B cell (primary cell): ENCODE data around the gene LRP5. TPM values are rescaled to one million over a fixed set of nuclear protein-coding genes. Genes with fewer than 3 reads are reported as not detected.

Experiments used
- ATAC-seq: fragments of 200-7000 bp; cut with Tn5 transposase; one replicate; pipeline ENCODE4 v1.10.0; 2021; ENCODE audit warnings: low read depth, mild to moderate bottlenecking, moderate number of reproducible peaks, moderate library complexity
- CTCF ChIA-PET: fragments of 350-600 bp; sonication (Branson Sonifier 250); formaldehyde crosslinking; loops from one replicate; lab custom pipeline; 2021; ENCODE audit warnings: antibody characterized with exemption, inconsistent platforms; lab: Charles Lee
- POLR2A ChIA-PET: fragments of 350-600 bp; sonication (Branson Sonifier 250); formaldehyde crosslinking; loops from one replicate; lab custom pipeline; 2021; ENCODE audit warnings: antibody characterized with exemption; lab: Charles Lee
- DNase-seq: peaks from one replicate; pipeline ENCODE4 v3.0.0; 2013
- H2AFZ ChIP-seq: 2 replicates; pipeline ENCODE4 v1.6.1; 2012; ENCODE audit warnings: mild to moderate bottlenecking, low read depth, low read length; ENCODE audit not compliant: insufficient read depth, poor library complexity, severe bottlenecking
- H3K27ac ChIP-seq, 2 donors: 1 replicate in 1 of 2; 2 replicates in 1 of 2; pipeline ENCODE4 v1.5.1; 2012 to 2013; ENCODE audit warnings: low read length in 2 of 2, mild to moderate bottlenecking in 2 of 2, moderate library complexity in 1 of 2
- H3K27me3 ChIP-seq, 4 experiments: fragments of 200-600 bp in 1 of 4; sonication (generic) in 1 of 4; replicated peaks in 1 of 4; 1 replicate in 2 of 4; 2 replicates in 2 of 4; pipeline versions ENCODE4 v1.6.1 to v1.7.0; 2013 to 2016; ENCODE audit warnings: low read length in 3 of 4, mild to moderate bottlenecking in 2 of 4, mixed read lengths in 1 of 4, moderate library complexity in 1 of 4; ENCODE audit not compliant: insufficient read depth in 4 of 4, control insufficient read depth in 3 of 4; ENCODE audit errors: control extremely low read depth in 1 of 4
- H3K36me3 ChIP-seq, 2 experiments: replicated peaks in 1 of 2; 1 replicate in 1 of 2; 2 replicates in 1 of 2; pipeline versions ENCODE4 v1.6.1 to v1.7.1; 2013; ENCODE audit warnings: low read length in 1 of 2; ENCODE audit not compliant: insufficient read depth in 2 of 2, control insufficient read depth in 1 of 2; ENCODE audit errors: control extremely low read depth in 1 of 2, extremely low read depth in 1 of 2
- H3K4me1 ChIP-seq, 2 donors: fragments of 200-600 bp in 1 of 2; sonication (generic) in 1 of 2; 1 replicate in 1 of 2; 2 replicates in 1 of 2; pipeline versions ENCODE4 v1.5.1 to v1.6.1; 2013 to 2017; ENCODE audit warnings: low read length in 2 of 2; ENCODE audit not compliant: control insufficient read depth in 2 of 2, insufficient read depth in 2 of 2
- H3K4me2 ChIP-seq: replicated peaks from 2 replicates; pipeline ENCODE3; 2012; ENCODE audit warnings: mild to moderate bottlenecking, low read depth, low read length; ENCODE audit not compliant: poor library complexity, severe bottlenecking
- H3K4me3 ChIP-seq, 5 experiments: fragments of 200-600 bp in 1 of 5; sonication (generic) in 1 of 5; 1 replicate in 3 of 5; 2 replicates in 2 of 5; pipeline versions ENCODE4 v1.5.1 to v1.7.0; 2011 to 2016; ENCODE audit warnings: low read length in 4 of 5, mild to moderate bottlenecking in 4 of 5, low read depth in 2 of 5, control low read depth in 1 of 5, moderate library complexity in 1 of 5; ENCODE audit not compliant: insufficient read depth in 1 of 5; ENCODE audit errors: control extremely low read depth in 1 of 5, extremely low read depth in 1 of 5
- H3K79me2 ChIP-seq: fragments of 200-600 bp; sonication (generic); one replicate; pipeline ENCODE4 v1.6.0; 2016; ENCODE audit warnings: low read length; ENCODE audit not compliant: control insufficient read depth, insufficient read depth
- H3K9ac ChIP-seq: fragments of 200-600 bp; sonication (generic); 2 replicates; pipeline ENCODE4 v1.6.1; 2017; ENCODE audit warnings: mild to moderate bottlenecking, low read length, moderate library complexity
- H3K9me3 ChIP-seq, 3 donors: one replicate each; pipeline versions ENCODE4 v1.6.1 to v1.7.1; 2013; ENCODE audit warnings: low read length in 2 of 3; ENCODE audit not compliant: control insufficient read depth in 2 of 3, insufficient read depth in 1 of 3; ENCODE audit errors: control extremely low read depth in 1 of 3
- H4K20me1 ChIP-seq: 2 replicates; pipeline ENCODE4 v1.6.0; 2012; ENCODE audit warnings: mild to moderate bottlenecking, low read length; ENCODE audit not compliant: insufficient read depth, control insufficient read depth, poor library complexity, severe bottlenecking
- H3K27ac Mint-ChIP-seq: one replicate; pipeline ENCODE4 v1.8.0; 2021; ENCODE audit warnings: mixed read lengths
- H3K27me3 Mint-ChIP-seq: one replicate; pipeline ENCODE4 v1.8.0; 2021; ENCODE audit warnings: mixed read lengths
- H3K4me1 Mint-ChIP-seq: one replicate; pipeline ENCODE4 v1.8.0; 2021; ENCODE audit warnings: mixed read lengths
- H3K4me3 Mint-ChIP-seq: one replicate; pipeline ENCODE4 v1.8.0; 2021; ENCODE audit warnings: mixed read lengths
- H3K9me3 Mint-ChIP-seq: one replicate; pipeline ENCODE4 v1.8.0; 2022; ENCODE audit warnings: mixed read lengths; ENCODE audit not compliant: insufficient read depth
- EZH2 ChIP-seq: IDR thresholded peaks from 2 replicates; pipeline ENCODE4 v1.6.1; 2012; ENCODE audit warnings: borderline replicate concordance, low read depth, mild to moderate bottlenecking, moderate library complexity, low read length; ENCODE audit not compliant: insufficient read depth, poor library complexity, severe bottlenecking
- WGBS: methylation state at CpG from one replicate; pipeline ENCODE4 v1.1.5; 2013; ENCODE audit warnings: missing lambda C conversion rate; ENCODE audit not compliant: insufficient coverage; 5-methylcytosine and 5-hydroxymethylcytosine counted together
- intact Hi-C: fragments of 100-400 bp; cut with micrococcal nuclease; formaldehyde crosslinking; loops from one replicate; pipeline ENCODE4 v1.10.0; 2022
- polyA plus RNA-seq: library from polyadenylated mRNA; depleted of rRNA; stranded (reverse); fragments of >200 nt; gene quantifications from 2 replicates; pipeline ENCODE4 v1.2.3, GENCODE V29; 2012
- total RNA-seq, 2 donors: library from RNA; stranded (reverse); fragments of 120-200 nt in 1 of 2; gene quantifications; 1 replicate in 1 of 2; 2 replicates in 1 of 2; pipeline versions ENCODE4 v1.2.3 to v1.2.4, GENCODE V29; 2013 to 2022
- TF ChIP-seq, protein P1 (sequence below): fragments of 200-600 bp; IDR thresholded peaks from one replicate; pipeline ENCODE4 v1.8.0; 2022; ENCODE audit warnings: antibody characterized with exemption, mild to moderate bottlenecking

LRP5 gene
- total and polyA plus RNA-seq, 2 donors (not counting 1 experiment from before 2014, with no cell fraction given) = 2.4 to 13.9 TPM

DNA sequence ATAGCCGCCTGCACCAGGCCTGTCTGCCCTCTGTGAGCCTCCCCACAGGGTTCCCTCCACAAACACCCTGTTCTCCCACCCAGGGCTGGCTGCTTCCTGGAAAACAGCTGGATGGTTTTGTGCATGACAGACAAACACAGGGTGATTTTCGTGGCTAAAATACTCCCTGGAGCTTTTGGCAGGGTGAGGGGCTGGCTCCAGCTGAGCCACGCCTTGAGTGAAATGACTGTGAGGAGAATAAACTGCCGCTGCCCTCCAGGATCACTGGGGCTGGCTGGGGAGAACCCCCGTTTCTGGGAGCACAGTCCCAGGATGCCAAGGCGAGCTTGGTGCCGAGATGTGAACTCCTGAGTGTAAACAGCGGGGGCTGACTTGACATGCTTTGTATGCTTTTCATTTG lies 127.8 kb downstream of the LRP5 start:
- H3K4me3 ChIP-seq = no peak overlapping the region
- H3K9me3 ChIP-seq = no peaks in the 10 kb centered on the region
- intact Hi-C loops = loop anchor here (10.0 kb wide), 1 partner anchor 435 kb away; the partner anchor contains the start of gene UNC93B1
- Mint-ChIP-seq H3K27ac (peak overlapping the region; percentile 41), H3K4me3 (no peak overlapping the region), H3K9me3 (no peaks in the 10 kb centered on the region), H3K27me3 (no peaks in the 10 kb centered on the region), H3K4me1 (peaks cover 29% of the 10 kb centered on the region)
- DNase-seq (no peak), ATAC-seq (no peak)
- 65% methylated on average over 8 of the region's 8 CpGs for WGBS
- no peak overlapping the region for H2AFZ ChIP-seq
- CTCF ChIA-PET = no interaction called here
- peaks cover 16 to 26% of the 10 kb centered on the region in 2 donors for H3K4me1 ChIP-seq
- H3K27ac ChIP-seq = no peak overlapping the region
- no peak overlapping the region for H3K9ac ChIP-seq
- no peaks in the 10 kb centered on the region for H4K20me1 ChIP-seq
- no peaks in the 10 kb centered on the region for H3K27me3 ChIP-seq
- H3K36me3 ChIP-seq = no peaks in the 10 kb centered on the region
- POLR2A ChIA-PET = no interaction called here
- TF ChIP-seq EZH2 = no peak
- TF ChIP-seq, protein P1, sequence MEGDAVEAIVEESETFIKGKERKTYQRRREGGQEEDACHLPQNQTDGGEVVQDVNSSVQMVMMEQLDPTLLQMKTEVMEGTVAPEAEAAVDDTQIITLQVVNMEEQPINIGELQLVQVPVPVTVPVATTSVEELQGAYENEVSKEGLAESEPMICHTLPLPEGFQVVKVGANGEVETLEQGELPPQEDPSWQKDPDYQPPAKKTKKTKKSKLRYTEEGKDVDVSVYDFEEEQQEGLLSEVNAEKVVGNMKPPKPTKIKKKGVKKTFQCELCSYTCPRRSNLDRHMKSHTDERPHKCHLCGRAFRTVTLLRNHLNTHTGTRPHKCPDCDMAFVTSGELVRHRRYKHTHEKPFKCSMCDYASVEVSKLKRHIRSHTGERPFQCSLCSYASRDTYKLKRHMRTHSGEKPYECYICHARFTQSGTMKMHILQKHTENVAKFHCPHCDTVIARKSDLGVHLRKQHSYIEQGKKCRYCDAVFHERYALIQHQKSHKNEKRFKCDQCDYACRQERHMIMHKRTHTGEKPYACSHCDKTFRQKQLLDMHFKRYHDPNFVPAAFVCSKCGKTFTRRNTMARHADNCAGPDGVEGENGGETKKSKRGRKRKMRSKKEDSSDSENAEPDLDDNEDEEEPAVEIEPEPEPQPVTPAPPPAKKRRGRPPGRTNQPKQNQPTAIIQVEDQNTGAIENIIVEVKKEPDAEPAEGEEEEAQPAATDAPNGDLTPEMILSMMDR = no peak
- no peaks in the 10 kb centered on the region for H3K79me2 ChIP-seq
- H3K4me2 ChIP-seq = peak overlapping the region; percentile 15

DNA sequence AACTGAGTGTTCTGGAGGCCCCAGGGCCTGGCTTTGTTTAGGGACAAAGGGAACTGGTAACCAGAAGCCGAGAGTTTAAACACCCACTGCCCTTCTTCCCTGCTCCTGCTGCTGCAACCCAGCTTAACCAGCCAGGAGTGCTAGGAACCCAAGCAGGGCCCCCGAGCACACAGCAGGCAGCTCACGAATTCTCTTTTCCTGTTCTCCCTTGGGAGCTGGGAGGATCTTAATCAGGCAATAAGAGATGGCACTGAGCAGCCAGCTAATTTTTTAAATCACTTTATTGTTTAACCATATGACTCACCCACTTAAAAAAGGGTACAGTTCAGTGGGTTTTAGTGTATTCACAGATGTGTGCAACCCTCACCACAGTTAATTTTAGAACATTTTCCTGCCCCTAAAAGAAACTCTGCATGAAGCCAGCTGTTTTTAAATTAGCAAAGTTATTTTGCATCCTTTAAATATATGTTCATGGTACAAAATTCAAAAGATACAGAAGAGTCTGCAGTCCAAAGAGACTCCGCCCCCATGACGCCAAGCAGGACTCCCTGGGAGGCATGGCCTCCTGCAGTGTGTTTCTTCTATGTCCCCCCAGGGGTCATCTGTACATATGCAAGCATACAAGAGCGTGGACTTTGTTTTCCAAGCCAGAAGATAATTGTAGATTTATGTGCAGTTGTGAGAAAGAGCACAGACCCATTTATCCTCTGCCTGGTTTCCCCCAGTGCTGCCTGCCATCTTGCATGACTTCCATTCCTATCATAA lies 129.3 kb downstream of the LRP5 start:
- intact Hi-C loops = loop anchor here (10.0 kb wide), 1 partner anchor 437 kb away; the partner anchor contains the start of gene UNC93B1
- no peaks in the 10 kb centered on the region for H3K79me2 ChIP-seq
- H3K4me3 ChIP-seq = no peak overlapping the region
- H3K4me2 ChIP-seq = peak overlapping the region; percentile 55
- no peaks in the 10 kb centered on the region for H3K9me3 ChIP-seq
- Mint-ChIP-seq H3K4me3 (no peak overlapping the region), H3K9me3 (no peaks in the 10 kb centered on the region), H3K27ac (no peak overlapping the region), H3K27me3 (no peaks in the 10 kb centered on the region), H3K4me1 (peaks cover 29% of the 10 kb centered on the region)
- no peaks in the 10 kb centered on the region for H3K36me3 ChIP-seq
- no peak overlapping the region for H3K27ac ChIP-seq
- TF ChIP-seq, protein P1 = no peak
- TF ChIP-seq EZH2 = no peak
- H4K20me1 ChIP-seq = no peaks in the 10 kb centered on the region
- DNase-seq (no peak), ATAC-seq (peak; percentile 39)
- no peaks in the 10 kb centered on the region for H3K27me3 ChIP-seq
- no peak overlapping the region for H2AFZ ChIP-seq
- H3K4me1 ChIP-seq = peaks cover 16 to 26% of the 10 kb centered on the region in 2 donors
- POLR2A ChIA-PET = no interaction called here
- no peak overlapping the region for H3K9ac ChIP-seq
- CTCF ChIA-PET = interaction anchor here (0.8 to 1.3 kb wide), 3 partner anchors 11 to 182 kb away, joined by 3 to 4 read pairs (median 4); no protein-coding TSS in a partner anchor
- 0% methylated on average over 1 of the region's 6 CpGs for WGBS
